Upper lobe of left lung (tissue), 4 donors: ENCODE results near the gene TLR9.
A peak's percentile ranks its signal among the peaks of the same experiment; 100 is the strongest.

Experiments used
- CTCF ChIP-seq, 6 experiments: fragments of 450-650 bp in 4 of 6; fragments of 200-600 bp in 2 of 6; sonication (generic) in 2 of 6; IDR thresholded peaks; one replicate each; pipeline ENCODE4 v1.5.1; 2016 to 2019; ENCODE audit warnings: antibody characterized with exemption in 6 of 6
- POLR2A ChIP-seq, 4 donors: fragments of 450-650 bp; IDR thresholded peaks; one replicate each; pipeline ENCODE4 v1.5.1; 2016 to 2017; ENCODE audit warnings: antibody characterized with exemption in 4 of 4, mild to moderate bottlenecking in 2 of 4

GRCh38 chr3:52245322-52246263 lies 20.1 kb upstream of the TLR9 start, which contains the start of gene PPM1M:
- peak in 1 of 6 experiments; percentile 22 for TF ChIP-seq CTCF (IDR thresholded peaks at IDR 0.05)
- peak in 1 of 4 donors; percentile 54 for TF ChIP-seq POLR2A (IDR thresholded peaks at IDR 0.05)
